ENCODE measurements around the gene SLC18B1.

Gene SLC18B1

DNA sequence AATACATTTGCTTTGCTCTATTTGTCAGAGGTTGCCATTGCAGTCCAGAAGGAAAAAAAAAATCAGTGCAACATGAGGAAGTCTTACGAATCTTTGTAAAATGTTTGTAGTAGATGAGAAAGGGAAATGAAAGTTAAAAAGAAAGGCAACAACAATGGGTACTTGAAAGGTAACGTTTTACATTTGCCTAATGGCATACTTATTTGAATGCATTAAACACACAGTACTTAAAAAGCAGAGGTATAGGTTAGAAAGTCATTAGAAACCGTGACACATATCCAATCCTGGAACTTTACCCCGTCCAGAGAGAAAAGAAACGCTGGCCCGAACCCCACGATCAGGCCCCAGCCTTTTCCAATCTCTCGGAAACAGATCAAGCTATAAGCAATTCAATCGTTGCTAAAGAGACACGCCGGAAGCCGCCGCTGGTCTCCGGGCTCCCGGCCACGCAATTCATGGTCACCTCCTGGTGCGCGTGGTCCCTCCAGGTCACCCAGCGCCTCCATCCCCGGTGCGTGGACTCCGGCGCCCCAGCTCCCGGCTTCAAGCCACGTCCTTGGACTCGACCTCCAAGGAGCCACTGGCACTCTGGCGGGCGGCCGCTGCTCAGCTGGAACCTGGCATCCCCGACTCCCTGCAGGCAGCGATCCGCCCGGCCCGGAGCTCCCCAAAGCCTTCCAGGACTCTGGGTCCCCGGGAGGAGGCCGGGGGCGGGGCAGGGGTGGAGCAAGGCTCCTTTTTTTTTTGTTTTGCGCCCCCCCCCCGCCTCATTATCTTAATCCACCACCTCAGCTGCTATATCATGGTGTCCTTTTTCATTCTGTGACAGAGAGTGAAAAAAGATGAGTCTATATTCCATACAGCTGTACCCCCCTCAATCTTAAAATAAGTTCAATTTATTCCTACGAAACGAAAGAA, at the start of gene SLC18B1:
Gene SLC18B1, minus strand, starts transcription at position 687 of the 918 bp plus-strand sequence. Its CDS starts 181 bp downstream, at position 506.
- no peak for DNase-seq

GRCh38 chr6:132843316-132844035, 45.0 kb upstream of the SLC18B1 start:
- DNase-seq, result no peak

DNA sequence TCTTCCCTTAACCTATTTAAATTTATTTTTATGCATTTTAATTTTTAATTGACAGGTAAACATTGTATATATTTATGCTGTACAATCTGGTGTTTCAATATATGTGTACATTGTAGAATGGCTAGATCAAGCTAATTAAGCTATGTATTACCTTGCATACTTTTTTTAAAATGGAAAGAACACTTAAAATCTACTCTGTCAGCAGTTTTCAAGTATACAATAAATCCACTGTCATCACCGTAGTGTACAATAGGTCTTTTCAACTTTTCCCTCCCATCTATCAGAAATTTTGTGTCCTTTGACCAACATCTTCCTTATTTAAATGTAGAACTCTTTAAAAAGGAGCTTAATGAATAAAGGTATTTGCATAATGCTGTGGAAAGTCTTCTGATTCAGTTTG, 43.5 kb upstream of the SLC18B1 start:
- DNase-seq, result no peak

DNA sequence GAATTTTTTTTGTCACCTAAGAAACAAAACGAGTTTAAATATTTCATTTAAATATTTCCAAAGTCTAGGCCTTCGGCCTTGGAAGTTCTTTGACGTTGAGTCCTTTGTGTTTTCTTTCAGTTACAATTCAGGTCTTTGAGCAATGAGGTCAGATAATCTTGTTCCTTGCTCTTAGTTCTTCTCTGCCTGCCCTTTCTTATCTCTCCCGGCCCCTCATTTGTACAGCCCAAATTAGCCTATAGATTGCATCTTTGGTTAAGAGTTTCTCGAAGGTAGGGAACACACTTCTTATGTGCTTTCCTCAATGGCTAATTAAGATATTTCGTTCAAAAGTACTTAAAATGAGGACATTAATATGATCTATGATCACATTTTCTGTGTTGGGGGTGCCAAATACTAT, 34.5 kb upstream of the SLC18B1 start:
- no peak for DNase-seq

DNA sequence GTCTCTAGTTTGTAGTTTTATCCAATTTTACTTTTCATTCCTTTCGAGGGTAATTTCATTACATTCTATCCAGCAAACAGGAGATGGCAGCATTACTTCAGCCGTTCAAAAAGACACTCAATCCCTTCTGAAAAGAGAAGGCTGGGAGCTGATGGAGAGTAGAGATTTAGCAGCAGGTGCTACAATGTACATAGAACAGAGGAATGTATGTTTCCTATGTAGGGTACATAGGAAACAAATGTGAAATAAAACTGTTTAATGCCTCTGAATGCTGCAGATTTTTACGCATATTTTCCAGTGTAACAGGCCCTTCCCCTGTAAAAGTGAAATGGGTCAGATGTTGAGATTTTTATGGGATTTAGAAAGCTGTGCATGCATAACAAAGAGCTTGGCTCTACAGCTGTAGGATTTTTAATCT, 31.9 kb upstream of the SLC18B1 start:
- DNase-seq, result peak; percentile 8

GRCh38 chr6:132820629-132821381, 22.4 kb upstream of the SLC18B1 start:
- DNase-seq, result no peak

DNA sequence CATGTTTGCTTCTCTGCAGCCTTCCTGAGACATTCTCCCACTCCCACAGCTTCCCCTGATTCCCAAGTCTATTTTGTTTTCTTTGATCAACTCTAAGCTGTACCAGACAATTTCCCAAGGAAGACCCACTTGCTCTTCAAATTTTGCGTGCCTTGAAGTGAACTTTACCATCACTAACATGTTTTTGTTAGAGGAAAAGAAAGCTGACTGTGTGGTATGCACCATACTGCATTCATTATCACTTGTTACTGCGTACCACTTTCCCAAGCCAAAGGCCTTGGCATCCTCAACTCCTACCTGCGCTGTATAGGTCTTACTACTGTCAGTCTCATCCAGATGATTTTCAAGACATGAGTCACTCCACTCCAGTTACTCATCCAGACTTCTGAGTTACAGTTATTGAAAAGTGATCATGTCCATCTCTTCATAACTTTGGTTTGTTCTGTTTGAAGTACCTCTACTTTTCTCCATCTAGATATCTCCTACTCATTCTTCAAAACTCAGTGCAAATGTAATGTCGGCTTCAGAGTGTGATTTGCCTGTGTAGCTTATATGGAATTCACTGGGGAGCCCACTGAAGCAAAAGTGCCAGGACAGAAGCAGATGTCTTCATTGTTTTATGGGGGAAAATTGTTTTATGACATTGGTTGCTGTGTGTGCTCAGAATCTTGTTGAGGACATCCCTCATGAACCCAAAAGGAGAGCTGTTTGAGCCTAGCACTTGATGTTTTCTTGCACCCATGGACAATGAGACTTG, 21.1 kb upstream of the SLC18B1 start:
- DNase-seq, result no peak

DNA sequence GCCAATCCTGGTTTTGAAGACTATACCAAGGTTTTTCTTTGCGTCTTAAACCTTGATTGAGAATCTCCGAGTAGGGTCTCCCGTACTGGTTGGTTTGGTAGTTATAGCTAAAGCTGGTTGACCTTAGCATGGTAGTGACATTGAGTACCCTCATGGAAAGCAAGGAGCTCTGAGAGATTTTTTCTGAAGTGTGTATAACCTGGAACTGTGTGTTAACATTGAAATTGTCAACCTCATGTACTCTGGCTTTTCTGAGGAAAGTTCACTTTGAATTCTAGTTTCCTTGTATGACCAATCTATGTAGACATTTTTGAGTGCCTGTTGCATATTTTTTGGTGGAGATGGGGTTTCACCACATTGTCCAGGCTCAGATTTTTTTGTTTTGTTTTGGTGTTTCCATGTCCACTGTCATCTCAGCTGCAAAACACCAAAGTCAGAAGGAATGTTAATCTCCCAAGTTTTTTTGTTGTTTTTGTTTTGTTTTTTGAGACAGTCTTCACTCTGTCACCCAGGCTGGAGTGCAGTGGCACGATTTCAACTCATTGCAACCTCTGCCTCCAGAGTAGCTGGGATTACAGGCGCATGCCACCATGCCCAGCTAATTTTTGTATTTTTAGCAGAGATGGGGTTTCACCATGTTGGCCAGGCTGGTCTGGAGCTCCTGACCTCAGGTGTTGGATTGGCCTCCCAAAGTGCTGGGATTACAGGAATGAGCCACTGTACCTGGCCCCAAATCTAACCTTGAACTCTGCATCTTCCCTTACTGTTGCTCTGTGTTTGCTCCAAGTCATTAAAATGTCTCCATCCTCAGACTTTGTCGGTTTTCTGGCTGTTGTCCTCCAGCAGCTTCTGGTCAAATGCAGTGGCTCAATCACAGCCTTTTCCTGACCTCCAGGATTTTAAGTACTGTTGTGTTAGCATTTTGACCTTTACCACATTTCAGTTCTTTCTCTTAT, 20.2 kb upstream of the SLC18B1 start:
- DNase-seq, result no peak

GRCh38 chr6:132817554-132818403, 19.3 kb upstream of the SLC18B1 start:
- no peak for DNase-seq

GRCh38 chr6:132816660-132817059, 18.2 kb upstream of the SLC18B1 start:
- DNase-seq, result no peak

- no peak for DNase-seq
Observed at GRCh38 chr6:132814716-132815570, 16.5 kb upstream of the SLC18B1 start.

- DNase-seq, result peak; percentile 33
Observed at GRCh38 chr6:132813173-132813856, 14.9 kb upstream of the SLC18B1 start.

- no peak for DNase-seq
Observed at GRCh38 chr6:132812756-132813172, 14.3 kb upstream of the SLC18B1 start.

DNA sequence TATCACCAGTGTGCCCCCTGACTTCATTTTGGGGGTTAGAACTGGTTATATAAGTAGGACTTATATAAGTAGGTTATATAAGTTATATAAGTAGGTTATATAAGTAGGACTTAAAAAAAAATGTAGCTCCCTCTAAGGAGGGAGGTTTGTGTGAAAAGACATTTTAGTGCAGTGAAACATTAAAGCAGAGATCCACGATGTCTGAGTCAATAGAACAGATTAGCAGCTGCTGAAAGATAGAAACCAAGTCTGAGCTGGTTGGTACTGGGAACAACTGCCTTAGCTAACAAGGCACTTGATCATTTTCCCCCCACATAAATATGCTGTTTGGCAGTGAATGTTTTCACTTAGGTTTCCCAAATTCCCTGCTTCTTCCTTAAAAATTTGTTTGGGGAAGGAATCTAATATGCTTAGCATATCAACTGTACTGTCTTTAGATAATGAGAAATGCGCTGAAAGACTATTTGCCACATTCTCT, 13.9 kb upstream of the SLC18B1 start:
- no peak for DNase-seq

DNA sequence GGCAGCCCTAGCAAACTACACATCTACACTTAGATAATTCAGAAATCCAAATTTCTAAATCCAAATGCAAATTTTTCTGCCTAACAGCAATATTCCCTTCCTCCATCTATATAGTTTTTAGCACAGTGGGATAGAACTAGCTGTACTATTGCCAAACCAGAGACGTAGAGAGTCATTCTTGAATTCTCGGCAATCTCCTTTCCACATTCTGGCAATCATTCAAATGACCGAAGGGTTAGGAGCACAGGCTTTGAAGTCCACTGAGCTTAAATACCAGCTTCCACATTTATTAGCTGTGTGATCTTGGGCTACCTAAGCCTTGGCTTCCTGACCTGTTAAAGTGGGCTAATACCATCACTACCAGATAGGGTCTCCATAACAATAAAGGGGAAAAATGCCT, 12.8 kb upstream of the SLC18B1 start:
- DNase-seq, result no peak

DNA sequence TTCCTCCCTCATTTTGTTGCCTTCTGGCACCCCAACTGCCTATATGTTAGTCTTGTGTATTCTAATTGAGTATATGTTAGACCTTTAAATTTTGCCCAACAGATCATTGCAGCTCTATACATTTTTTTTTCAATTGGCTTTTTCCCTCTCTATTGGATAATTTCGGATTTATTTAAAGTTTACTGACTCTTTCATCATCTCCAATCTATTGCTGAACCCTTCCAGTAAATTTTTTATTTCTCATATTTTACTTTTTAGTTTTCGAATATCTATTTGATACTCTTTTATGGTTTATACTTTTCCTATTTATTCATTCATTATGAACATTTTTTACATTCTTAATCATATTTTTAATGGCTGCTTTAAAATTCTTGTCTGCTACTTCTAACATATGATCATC, 7.1 kb upstream of the SLC18B1 start:
- no peak for DNase-seq

DNA sequence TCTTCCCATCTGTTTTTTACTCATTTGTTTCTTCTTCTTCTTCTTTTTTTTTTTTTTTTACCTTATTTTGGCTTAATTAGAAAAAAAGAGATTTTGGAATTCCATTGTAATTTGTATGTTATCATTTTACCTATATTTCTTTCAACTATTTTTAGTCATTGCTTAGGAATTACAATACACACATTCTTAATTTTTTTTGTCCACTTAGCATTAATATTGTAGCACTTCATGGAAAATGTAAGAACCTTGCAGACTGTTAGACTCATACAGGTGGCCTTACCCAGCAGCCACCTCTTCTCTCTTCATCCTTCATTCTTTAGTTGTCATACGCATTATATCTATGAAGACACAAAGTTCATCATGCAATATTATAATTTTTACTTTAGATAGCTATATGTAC, 5.8 kb upstream of the SLC18B1 start:
- no peak for DNase-seq

GRCh38 chr6:132800656-132801055, 2.2 kb upstream of the SLC18B1 start:
- no peak for DNase-seq

Measured in NCI-H1694 treated with DMSO at 0.1 percent for 48 hours (cell line).